ENCODE results near the gene MRPL37.

Gene MRPL37

GRCh38 chr1:54265126-54265525 is 65.2 kb downstream of the MRPL37 start:
- DNase-seq (ENCODE audit: low spot score), result no peak

DNA sequence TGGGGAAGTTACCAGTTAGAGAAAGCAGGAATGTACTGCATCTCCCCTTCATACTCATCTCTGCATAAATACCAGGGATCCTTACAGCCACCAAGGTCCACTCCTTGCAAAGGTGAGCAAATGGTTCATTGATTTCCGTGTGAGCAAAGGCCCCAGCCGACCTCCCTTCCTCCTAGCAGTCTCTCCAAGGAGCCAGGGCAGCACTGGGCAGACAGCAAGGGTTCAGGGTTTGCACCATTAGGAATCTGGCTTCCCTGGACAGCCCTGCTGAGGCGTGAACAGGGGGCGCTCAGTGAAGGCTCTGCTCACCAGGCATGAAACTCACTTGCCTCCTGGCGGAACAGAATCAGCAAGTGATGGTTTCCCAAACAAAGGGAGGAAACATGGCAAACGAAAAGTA is 65.7 kb downstream of the MRPL37 start:
- DNase-seq (ENCODE audit: low spot score), result no peak

- no peak for DNase-seq (ENCODE audit: low spot score)
Measured at GRCh38 chr1:54266195-54266594, 66.2 kb downstream of the MRPL37 start.

DNA sequence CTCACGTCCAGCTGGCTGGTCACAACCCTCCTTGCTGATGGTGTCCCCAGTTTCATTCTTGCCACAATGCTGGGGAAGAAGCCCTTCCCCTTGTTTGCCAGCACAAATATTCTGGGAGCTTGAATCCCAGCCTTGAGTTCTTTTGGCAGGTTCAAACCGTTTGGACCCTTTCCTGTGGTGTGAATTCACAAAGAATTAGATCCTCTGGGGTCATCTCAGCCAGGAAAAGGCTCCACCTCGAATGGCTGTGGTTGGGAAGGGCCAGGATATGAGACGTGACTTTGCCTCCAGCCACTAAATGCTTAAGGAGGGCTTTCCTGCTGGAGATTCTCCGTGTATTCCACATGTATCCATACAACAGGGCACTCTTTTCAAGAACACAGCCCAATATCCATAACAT is 66.9 kb downstream of the MRPL37 start:
- no peak for DNase-seq (ENCODE audit: low spot score)

Measured in activated CD4-positive, alpha-beta T cell treated with anti-CD3 and anti-CD28 coated beads, Interleukin-2, Interleukin-4, amounts not matched to agents 100 ng/mL and 50 ng/mL, durations not matched to agents 16 hours and 8 hours (primary cell).